ENCODE measurements around the gene GNA14. TPM values are rescaled to one million over a fixed set of nuclear protein-coding genes. Genes with fewer than 3 reads are reported as not detected.
"Not testable (repeated sequence)": the region's sequence is repeated elsewhere in the genome, so short reads cannot be mapped to it uniquely, and the experiment has no call there.

The GNA14 gene
- total RNA-seq, 1 experiment from 2014 or later = not detected

DNA sequence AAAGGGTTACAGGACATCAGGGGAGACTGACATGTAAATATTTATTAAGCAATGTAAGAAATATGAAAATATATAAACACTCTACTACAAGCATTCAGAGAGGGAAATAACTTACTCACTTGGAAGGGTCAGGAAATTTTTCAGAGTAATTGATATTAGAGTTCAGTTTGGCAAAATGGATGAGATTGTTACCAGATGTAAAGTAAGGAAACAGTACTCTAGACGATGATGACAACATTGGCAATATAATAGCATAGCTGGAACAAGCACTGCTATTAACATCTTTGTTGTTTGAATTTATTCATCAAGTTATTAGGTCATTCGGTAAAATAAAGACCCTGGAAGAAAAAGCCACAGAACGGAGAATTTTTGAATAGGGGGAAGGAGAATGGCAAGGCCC lies 49.1 kb downstream of the GNA14 start:
- DNase-seq = no peak
- Histone ChIP-seq H3K4me3 (no peak overlapping the region), H3K27me3 (no peaks in the 10 kb centered on the region), H3K9me3 (no peaks in the 10 kb centered on the region), H3K36me3 (no peaks in the 10 kb centered on the region)

DNA sequence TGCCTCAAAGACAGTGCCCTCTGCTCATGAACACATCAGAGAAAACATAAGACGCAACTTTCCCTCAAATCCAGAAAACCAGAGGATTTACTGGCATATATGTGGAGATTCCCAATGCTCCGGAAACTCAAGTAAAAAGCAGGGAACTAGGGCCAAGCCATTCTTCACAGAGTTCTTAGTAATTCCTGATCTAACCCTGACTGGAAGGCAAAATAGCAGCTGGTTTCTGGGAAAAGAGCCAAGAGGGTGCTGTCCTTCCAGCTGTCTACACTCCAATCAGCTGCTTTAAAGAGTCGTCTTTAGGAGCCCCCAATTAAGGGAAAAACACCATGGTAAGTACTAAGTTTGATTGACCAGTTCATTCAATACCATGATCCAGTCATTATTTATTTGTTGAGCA lies 49.6 kb downstream of the GNA14 start:
- Histone ChIP-seq H3K27me3 (no peaks in the 10 kb centered on the region), H3K9me3 (no peaks in the 10 kb centered on the region), H3K4me3 (no peak overlapping the region), H3K36me3 (no peaks in the 10 kb centered on the region)
- DNase-seq = peak; percentile 57

DNA sequence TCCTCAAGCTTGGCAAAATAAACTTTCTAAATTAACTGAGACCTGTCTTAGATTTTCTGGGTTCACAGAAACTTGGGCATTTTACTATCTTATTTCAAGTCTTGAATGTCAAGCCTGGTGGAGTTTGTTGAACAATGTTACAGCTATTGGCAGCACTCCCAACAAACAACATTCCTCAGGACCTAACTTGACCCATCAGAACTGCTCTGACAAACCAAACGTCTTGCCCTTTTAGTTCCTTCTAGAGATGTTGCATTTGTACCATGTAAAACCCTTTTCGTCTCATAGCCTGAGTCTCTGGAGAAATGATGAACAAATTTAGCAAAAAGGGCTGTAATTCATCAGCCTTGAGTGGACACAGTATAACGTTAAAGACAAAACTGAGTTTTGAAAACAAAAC lies 51.1 kb downstream of the GNA14 start:
- H3K9me3 ChIP-seq = no peaks in the 10 kb centered on the region
- no peak overlapping the region for H3K4me3 ChIP-seq
- H3K36me3 ChIP-seq = no peaks in the 10 kb centered on the region
- no peaks in the 10 kb centered on the region for H3K27me3 ChIP-seq
- no peak for DNase-seq

DNA sequence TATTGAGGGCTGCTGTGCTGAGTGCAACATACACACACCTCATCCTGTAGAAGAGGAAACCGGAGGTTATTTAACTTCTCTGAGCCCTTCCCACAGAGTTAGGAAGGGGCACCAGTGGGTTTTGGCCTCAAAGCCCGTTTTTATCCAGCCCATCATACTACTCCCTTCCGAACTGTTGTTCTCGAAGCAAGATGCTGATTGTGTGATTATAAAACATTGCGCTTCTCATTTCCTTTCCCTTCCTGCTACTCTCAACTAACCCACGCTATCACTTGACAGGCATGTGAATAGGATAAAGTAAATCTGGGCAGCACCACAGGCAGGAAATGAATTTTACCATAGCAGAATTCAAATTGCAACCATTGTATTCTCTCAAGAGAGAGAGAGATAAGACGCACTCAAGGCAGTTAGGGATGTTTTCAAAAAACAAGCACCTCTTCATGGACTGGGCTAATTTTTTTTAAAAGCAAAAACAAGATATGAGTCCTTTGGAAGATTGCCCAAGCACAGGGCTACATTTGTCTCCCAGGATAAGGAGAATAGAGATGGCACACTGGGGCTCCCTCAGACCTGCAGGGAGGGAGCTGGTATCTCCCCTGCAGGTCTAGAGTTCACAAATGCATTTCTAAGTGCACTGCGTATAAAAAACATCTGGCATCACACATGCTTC lies 52.6 kb downstream of the GNA14 start:
- Histone ChIP-seq H3K4me3 (no peak overlapping the region), H3K36me3 (no peaks in the 10 kb centered on the region), H3K9me3 (no peaks in the 10 kb centered on the region), H3K27me3 (no peaks in the 10 kb centered on the region)
- DNase-seq = no peak

DNA sequence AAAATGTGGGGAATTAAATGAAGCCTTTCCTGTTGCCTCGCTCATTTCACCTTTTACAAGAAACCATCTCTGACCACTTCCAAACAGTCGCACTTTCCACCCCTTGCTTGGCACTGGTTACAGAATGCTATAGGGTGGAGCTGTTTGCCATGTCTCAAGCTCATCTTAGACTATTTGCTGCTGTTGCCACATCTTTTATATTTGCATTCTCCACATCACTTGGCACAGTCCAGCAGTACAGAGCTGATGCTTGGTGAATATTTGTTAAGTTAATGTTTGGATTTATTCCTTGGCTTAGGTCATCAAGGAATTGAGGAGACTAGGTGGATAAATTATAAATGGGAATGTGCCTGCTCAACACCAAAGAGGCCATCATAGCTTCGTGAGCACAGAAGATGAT lies 53.2 kb downstream of the GNA14 start:
- no peaks in the 10 kb centered on the region for H3K27me3 ChIP-seq
- no peak overlapping the region for H3K4me3 ChIP-seq
- DNase-seq = no peak
- H3K36me3 ChIP-seq = no peaks in the 10 kb centered on the region
- no peaks in the 10 kb centered on the region for H3K9me3 ChIP-seq

DNA sequence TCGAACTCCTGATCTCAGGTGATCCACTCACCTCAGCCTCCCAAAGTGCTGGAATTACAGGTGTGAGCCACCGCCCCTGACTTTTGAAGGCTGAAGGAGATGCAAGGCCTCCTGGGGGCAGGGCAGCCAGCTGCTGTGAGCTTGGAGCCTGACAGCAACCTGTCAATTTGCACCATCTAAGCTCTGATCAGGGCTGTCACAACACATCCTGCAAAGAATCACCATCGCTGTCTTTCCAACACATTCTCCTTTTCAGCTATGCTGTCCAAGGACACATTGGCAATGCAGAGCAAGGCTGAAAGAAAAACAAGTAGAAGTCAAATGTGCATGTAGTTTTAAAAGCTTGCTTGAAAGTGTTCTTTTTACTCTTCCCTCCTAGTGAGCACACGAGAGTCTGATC lies 54.6 kb downstream of the GNA14 start:
- Histone ChIP-seq H3K27me3 (no peaks in the 10 kb centered on the region), H3K36me3 (no peaks in the 10 kb centered on the region), H3K4me3 (no peak overlapping the region), H3K9me3 (no peaks in the 10 kb centered on the region)
- DNase-seq = no peak

DNA sequence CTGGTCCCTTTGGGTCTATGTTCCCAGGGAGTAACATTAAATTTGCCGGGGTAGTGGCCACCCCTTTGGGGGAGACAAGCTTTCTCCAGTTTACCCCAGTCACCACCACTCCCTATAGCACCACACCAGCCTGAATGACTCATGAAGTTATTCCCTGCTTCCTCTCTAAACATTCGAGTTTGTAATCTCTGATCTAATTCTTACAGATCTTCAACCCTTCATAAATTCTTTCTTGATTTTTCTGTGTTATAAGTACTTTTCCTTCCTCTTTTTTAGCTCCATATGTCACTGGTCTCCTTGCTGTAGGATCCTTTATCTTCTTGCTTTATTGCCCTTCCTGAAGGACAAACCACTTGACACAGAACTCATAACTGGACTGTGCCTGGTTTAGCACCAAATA lies 55.6 kb downstream of the GNA14 start:
- Histone ChIP-seq H3K9me3 (no peaks in the 10 kb centered on the region), H3K36me3 (no peaks in the 10 kb centered on the region), H3K4me3 (no peak overlapping the region), H3K27me3 (no peaks in the 10 kb centered on the region)
- no peak for DNase-seq

DNA sequence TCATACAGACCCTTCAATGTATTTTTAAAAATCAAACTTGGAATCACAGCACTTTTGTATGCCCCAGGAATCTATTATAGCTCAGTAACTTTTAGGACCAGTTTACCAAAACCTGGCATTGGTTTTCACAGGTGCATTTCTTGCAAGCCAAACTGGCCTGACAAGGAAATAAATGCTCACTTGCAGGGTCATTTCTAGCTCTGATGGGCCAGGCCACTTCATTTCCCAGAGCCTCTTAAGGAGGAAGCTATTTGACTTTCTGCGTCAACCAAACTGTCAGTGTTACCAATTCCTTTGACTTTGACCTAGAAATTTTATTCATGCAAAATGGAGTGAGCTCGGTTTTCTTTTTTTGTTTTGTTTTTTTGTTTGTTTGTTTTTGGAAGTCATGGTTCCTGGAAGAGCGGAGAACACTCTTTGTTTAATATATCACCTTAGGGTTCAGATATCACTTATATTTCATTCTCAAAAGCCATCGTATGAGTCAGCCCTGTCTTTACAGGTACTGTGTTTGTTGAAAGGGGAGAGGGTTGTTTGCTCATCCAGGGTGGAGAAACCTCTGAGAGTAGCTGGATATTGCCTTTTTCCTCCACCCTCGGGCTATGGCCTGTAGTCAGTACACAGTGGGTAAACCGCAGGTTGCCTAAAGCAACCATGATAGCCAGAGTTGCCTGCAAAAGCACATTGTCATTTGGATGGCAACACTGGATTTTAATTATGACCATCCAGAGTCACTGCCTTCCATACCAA lies 58.9 kb downstream of the GNA14 start:
- DNase-seq = no peak
- Histone ChIP-seq H3K27me3 (no peaks in the 10 kb centered on the region), H3K36me3 (no peaks in the 10 kb centered on the region), H3K4me3 (no peak overlapping the region), H3K9me3 (no peaks in the 10 kb centered on the region)

DNA sequence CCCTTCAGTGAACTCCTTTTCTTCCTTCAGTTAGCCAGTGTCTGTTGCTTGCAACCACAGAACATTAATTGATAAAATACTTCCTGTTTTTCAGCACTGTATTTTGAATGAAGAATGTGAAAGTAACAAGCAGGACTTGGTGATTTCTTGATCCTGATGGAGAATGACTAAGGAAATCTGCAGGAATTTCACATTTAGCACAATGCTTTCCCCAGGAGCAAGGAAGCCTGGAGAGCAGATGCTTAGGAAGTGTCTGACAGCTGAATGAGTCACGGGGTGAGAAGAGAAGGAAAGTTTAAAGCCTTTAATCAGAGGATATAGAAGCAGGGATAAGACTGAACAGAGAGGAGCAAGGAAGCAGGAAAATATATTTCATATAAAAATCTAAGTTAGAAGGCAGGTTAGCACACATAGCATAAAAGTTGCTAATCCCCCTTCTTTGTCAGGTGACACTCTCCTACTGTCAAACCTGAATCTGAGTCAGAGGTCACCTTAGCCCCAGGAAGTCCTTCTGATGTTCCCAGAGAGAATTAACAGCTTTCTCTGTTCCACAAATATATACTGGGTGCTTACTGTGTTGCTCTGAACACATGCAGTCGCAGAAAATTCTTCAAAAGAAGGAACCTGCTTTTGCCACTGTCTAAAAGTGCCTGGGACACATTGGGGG lies 59.7 kb downstream of the GNA14 start:
- DNase-seq = peak; percentile 45
- no peaks in the 10 kb centered on the region for H3K9me3 ChIP-seq
- H3K27me3 ChIP-seq = no peaks in the 10 kb centered on the region

DNA sequence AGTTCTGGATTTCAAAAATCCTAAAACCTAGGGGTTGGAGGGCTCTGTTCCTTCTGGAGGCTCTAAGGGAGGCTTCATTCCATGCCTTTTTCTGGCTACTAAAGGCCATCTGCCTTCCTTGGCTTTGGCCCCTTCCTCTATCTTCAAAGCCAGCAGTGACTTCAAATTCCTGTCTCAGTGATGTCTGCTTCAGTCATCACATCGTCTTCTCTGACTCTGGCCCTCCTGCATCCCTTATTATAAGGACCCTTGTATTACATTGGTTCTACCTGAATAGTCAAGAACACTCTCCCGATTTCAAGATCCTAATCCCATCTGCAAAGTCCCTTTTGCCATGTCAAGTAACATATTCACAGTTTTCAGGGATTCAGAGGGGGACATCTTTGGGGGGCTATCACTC lies 60.3 kb downstream of the GNA14 start:
- H3K4me3 ChIP-seq = no peak overlapping the region
- no peak for DNase-seq
- no peaks in the 10 kb centered on the region for H3K27me3 ChIP-seq

More for the DNA sequence above, 59.7 kb downstream of the GNA14 start:
- H3K36me3 ChIP-seq = no peaks in the 10 kb centered on the region
- no peak overlapping the region for H3K4me3 ChIP-seq

DNA sequence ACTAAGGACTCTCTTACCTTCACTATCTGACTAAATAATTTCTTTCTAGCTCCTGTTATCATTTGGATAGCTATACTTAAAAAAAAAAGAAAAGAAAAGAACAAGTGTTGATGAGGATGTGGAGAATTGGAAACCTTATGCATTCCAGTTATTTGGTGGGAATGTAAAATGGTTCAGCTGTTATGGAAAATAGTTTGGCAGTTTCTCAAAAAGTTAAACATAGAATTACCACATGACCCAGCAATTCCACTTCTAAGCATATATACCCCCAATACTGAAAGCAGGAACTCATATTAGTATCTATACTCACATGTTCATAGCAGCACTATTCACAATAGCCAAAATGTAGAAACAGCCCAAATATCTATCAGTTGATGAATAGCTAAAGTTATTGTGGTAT lies 61.1 kb downstream of the GNA14 start:
- H3K9me3 ChIP-seq = no peaks in the 10 kb centered on the region
- no peak for DNase-seq
- no peak overlapping the region for H3K4me3 ChIP-seq
- H3K27me3 ChIP-seq = no peaks in the 10 kb centered on the region
- H3K36me3 ChIP-seq = no peaks in the 10 kb centered on the region

More for the DNA sequence above, 60.3 kb downstream of the GNA14 start:
- H3K36me3 ChIP-seq = no peaks in the 10 kb centered on the region
- H3K9me3 ChIP-seq = no peaks in the 10 kb centered on the region

DNA sequence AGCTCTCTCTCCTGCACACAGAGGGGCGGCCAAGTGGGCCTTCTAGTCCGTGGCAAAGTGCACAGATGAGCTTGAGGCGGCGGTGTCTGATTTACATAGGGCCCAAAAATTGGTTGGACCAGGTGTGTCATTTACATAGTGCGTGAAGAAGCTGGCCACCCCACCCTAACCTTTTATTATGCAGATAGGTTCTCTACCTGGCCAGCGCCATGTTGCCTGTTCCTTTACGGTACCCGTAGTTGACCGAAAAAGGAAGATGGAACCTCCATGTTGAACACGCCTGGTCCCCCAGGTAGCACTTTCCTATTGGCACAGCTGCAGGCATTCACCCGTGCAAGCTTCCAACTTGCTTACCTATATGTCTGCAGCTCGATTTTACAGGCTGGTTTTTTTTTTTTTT lies 61.5 kb downstream of the GNA14 start:
- H3K36me3 ChIP-seq = no peaks in the 10 kb centered on the region
- no peaks in the 10 kb centered on the region for H3K27me3 ChIP-seq
- H3K9me3 ChIP-seq = no peaks in the 10 kb centered on the region

DNA sequence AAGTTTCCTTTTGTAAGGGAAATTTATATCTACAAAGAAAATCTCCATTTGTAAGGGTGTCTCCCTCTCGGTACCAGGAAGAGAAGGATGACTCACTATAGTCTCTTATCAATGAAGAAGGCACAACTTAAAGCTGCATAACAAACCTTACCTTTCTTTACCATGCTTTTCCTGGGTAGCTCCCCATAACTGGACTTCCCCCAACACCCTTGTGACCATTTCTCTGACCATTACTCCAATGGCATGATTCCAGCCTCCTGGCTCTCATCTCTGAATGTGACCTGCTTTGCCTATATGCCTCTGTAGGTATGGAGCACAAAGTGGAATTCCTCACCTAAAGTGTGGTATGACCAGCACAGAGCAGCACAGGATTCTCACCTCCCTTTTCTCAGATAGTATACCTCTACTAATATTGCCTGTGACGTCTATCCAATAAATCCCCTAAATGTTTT lies 62.8 kb downstream of the GNA14 start:
- Histone ChIP-seq H3K27me3 (no peaks in the 10 kb centered on the region), H3K4me3 (no peak overlapping the region), H3K36me3 (no peaks in the 10 kb centered on the region), H3K9me3 (no peaks in the 10 kb centered on the region)
- no peak for DNase-seq

More for the DNA sequence above, 61.5 kb downstream of the GNA14 start:
- H3K4me3 ChIP-seq = no peak overlapping the region
- no peak for DNase-seq

DNA sequence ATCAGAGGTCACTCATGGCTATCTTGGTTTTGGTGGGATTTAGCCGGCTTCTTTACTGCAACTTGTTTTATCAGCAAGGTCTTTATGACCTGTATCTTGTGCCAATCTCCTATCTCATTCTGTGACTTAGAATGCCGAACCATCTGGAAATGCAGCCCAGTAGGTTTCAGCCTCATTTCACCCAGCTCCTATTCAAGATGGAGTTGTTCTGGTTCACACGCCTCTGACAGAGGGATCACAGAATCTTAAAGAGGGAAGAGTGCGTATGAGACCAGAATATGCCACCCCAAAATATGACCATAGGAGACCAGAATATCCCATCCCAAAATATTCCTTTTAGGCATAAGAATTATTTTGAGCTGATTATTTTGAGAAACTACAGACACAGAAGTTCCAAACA lies 63.2 kb downstream of the GNA14 start:
- not testable (repeated sequence) for H3K9me3 ChIP-seq, H3K36me3 ChIP-seq, H3K4me3 ChIP-seq, H3K27me3 ChIP-seq, DNase-seq

DNA sequence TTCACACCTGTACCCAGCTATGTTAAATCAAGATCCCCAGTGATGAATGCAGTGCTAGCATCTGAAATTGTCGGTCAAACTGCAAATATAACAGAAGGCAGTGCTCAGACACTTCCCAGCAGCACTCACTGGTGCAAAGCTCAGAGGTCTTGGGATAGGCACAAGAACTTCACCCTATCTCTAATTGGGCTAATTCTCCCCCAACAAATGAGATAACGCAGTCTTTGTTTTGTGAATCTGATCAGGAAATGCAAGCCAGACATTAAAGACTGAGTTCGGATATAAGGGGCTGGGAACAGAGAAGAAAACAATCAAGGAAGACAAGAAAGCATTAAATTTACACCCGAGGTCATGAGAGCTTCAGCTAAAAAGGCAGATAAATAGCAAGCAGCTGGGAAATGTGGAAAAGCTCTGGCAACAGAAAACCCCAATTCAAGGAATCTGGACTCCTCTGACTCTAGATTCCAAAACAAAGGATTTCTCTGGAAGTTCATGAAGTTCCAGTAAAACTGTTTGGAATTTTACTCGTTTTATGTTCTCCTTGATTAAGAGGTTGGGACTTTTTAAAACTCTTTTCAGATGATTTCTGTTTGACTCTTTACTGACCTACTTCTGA lies 65.1 kb downstream of the GNA14 start:
- no peaks in the 10 kb centered on the region for H3K36me3 ChIP-seq
- no peak for DNase-seq

DNA sequence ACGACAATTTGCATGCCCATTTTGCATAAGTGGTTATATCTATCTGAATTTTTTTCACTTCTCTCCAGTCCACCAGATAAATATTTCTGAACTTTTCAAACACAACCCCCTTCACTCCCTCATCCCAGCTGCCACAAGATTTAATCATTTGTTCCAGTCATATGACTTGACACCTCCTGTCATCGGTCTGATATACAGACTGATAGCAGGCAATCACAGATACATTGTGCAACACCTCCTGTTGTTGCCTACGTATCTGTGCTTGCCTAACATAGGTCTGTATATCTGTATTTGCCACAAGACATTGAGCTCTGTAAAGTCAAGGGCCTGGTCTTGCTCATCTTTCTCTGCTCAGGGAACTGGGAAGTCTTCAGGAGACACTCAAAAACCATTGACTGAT lies 65.6 kb downstream of the GNA14 start:
- no peaks in the 10 kb centered on the region for H3K9me3 ChIP-seq
- no peak overlapping the region for H3K4me3 ChIP-seq
- H3K36me3 ChIP-seq = no peaks in the 10 kb centered on the region
- DNase-seq = no peak
- no peaks in the 10 kb centered on the region for H3K27me3 ChIP-seq

More for the DNA sequence above, 65.1 kb downstream of the GNA14 start:
- no peaks in the 10 kb centered on the region for H3K27me3 ChIP-seq
- no peaks in the 10 kb centered on the region for H3K9me3 ChIP-seq
- H3K4me3 ChIP-seq = no peak overlapping the region

DNA sequence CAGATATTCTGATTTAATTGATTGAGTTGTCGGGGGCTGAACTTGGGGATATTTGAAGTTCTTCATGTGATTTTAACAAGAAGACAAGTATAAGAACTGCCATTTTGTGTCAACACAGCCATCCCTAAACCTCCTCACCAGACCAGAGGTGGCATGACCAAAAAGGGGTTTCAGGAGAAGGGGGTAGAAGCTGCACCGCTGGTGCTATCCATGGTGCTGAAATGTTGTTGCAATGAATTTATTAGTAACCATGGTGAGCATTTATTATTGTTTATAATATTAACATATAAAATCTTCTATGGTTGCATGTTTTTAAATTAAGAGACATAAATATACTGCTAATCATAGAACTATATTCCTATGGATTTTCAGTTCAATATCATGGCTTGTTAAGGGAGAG lies 72.3 kb downstream of the GNA14 start:
- DNase-seq = no peak
- H3K36me3 ChIP-seq = no peaks in the 10 kb centered on the region
- no peak overlapping the region for H3K4me3 ChIP-seq
- H3K27me3 ChIP-seq = no peaks in the 10 kb centered on the region
- no peaks in the 10 kb centered on the region for H3K9me3 ChIP-seq

Measured in MG63 (cell line).